Endothelial cell of umbilical vein (primary cell): ENCODE measurements around the gene CYB561A3.

Experiments used
- EZH2 ChIP-seq: IDR thresholded peaks from 2 replicates; pipeline ENCODE4 v1.6.1; 2012; ENCODE audit warnings: borderline replicate concordance, low read depth, mild to moderate bottlenecking, moderate library complexity, low read length, inconsistent platforms; ENCODE audit not compliant: severe bottlenecking
- POLR2A ChIP-seq: IDR thresholded peaks from 2 replicates; pipeline ENCODE4 v1.6.1; 2012; ENCODE audit warnings: low read depth, mild to moderate bottlenecking, control low read depth, low read length
- POLR2AphosphoS5 ChIP-seq: IDR thresholded peaks from 2 replicates; pipeline ENCODE4 v1.6.1; 2012; ENCODE audit warnings: low read depth, mild to moderate bottlenecking, control low read depth, low read length, moderate library complexity; ENCODE audit not compliant: insufficient read depth
- TF ChIP-seq, protein P1 (sequence below), 2 donors: IDR thresholded peaks; 1 replicate in 1 of 2; 2 replicates in 1 of 2; pipeline ENCODE4 v1.5.1; 2011; ENCODE audit warnings: low read length in 2 of 2, mild to moderate bottlenecking in 2 of 2, moderate library complexity in 2 of 2, control low read depth in 1 of 2, inconsistent platforms in 1 of 2, low read depth in 1 of 2; ENCODE audit not compliant: insufficient read depth in 1 of 2; ENCODE audit errors: extremely low read depth in 1 of 2

DNA sequence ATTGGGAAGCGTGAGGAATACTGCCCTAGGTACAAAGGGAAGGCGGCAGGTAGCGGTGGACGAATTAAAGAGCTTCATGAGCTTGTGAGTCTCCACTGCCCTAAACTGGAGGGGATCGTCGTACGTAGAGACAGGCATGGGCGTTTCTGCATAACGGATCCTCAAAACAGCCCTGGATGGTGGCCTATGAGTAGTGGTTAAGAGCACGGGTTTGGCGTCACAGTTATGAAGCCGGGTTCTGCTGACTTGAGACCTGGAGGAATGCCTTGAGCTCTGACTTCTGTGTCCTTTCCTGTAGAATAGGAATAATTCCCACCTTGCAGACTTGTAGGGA is 827 bp upstream of the CYB561A3 start:
- TF ChIP-seq POLR2AphosphoS5 (no peak), POLR2A (no peak), EZH2 (no peak)
- TF ChIP-seq, protein P1, sequence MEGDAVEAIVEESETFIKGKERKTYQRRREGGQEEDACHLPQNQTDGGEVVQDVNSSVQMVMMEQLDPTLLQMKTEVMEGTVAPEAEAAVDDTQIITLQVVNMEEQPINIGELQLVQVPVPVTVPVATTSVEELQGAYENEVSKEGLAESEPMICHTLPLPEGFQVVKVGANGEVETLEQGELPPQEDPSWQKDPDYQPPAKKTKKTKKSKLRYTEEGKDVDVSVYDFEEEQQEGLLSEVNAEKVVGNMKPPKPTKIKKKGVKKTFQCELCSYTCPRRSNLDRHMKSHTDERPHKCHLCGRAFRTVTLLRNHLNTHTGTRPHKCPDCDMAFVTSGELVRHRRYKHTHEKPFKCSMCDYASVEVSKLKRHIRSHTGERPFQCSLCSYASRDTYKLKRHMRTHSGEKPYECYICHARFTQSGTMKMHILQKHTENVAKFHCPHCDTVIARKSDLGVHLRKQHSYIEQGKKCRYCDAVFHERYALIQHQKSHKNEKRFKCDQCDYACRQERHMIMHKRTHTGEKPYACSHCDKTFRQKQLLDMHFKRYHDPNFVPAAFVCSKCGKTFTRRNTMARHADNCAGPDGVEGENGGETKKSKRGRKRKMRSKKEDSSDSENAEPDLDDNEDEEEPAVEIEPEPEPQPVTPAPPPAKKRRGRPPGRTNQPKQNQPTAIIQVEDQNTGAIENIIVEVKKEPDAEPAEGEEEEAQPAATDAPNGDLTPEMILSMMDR (IDR thresholded peaks at IDR 0.05; ENCODE audit: extremely low read depth in 1 of 2, insufficient read depth in 1 of 2, low read depth in 1 of 2, low read length in 2 of 2) = no peak
